Calu3 (cell line): ENCODE measurements around the gene B4GAT1. TPM values are rescaled to one million over a fixed set of nuclear protein-coding genes. Genes with fewer than 3 reads are reported as not detected.

ENCODE experiments used
- BruUV-seq: library from RNA; stranded (reverse); fragments of 400-500 nt; replicated peaks from 2 replicates; lab custom pipeline; 2021; lab: Mats Ljungman, UMichigan
- CTCF ChIA-PET: fragments of 300-600 bp; sonication (Branson Sonifier 250); formaldehyde crosslinking; loops from one replicate; lab custom pipeline; 2022; ENCODE audit warnings: antibody characterized with exemption; lab: Charles Lee
- DNase-seq: peaks from one replicate; pipeline ENCODE4 v3.0.0; 2022
- H3K27ac Mint-ChIP-seq: one replicate; pipeline ENCODE4 v1.8.0; 2022; ENCODE audit warnings: mixed read lengths; ENCODE audit not compliant: unreplicated experiment
- H3K27me3 Mint-ChIP-seq: one replicate; pipeline ENCODE4 v1.8.0; 2022; ENCODE audit warnings: mixed read lengths; ENCODE audit not compliant: unreplicated experiment
- H3K36me3 Mint-ChIP-seq: one replicate; pipeline ENCODE4 v1.8.0; 2022; ENCODE audit warnings: mild to moderate bottlenecking, moderate library complexity, mixed read lengths; ENCODE audit not compliant: insufficient read depth, unreplicated experiment
- H3K4me1 Mint-ChIP-seq: one replicate; pipeline ENCODE4 v1.8.0; 2022; ENCODE audit warnings: mild to moderate bottlenecking, low read depth, mixed read lengths; ENCODE audit not compliant: unreplicated experiment
- H3K4me3 Mint-ChIP-seq: one replicate; pipeline ENCODE4 v1.8.0; 2022; ENCODE audit warnings: mild to moderate bottlenecking, low read depth, moderate library complexity, mixed read lengths; ENCODE audit not compliant: unreplicated experiment
- H3K9me3 Mint-ChIP-seq: one replicate; pipeline ENCODE4 v1.8.0; 2022; ENCODE audit warnings: low read depth, mixed read lengths; ENCODE audit not compliant: unreplicated experiment
- CTCF ChIP-seq: fragments of 200-600 bp; IDR thresholded peaks from one replicate; pipeline ENCODE4 v1.8.0; 2022; ENCODE audit warnings: antibody characterized with exemption; ENCODE audit not compliant: unreplicated experiment
- intact Hi-C: fragments of 100-400 bp; cut with micrococcal nuclease; formaldehyde crosslinking; loops from one replicate; pipeline ENCODE4 v1.10.0; 2022; ENCODE audit not compliant: unreplicated experiment
- total RNA-seq: library from RNA; stranded (reverse); gene quantifications from 2 replicates; pipeline ENCODE4 v1.2.3, GENCODE V29; 2022

The B4GAT1 gene
- total RNA-seq, 1 experiment from 2014 or later, result 11.8 TPM

GRCh38 chr11:66363187-66363601 lies 15.8 kb upstream of the B4GAT1 start:
- no peak overlapping the region for H3K27ac Mint-ChIP-seq
- H3K9me3 Mint-ChIP-seq, result no peaks in the 10 kb centered on the region
- peaks cover 75% of the 10 kb centered on the region for H3K36me3 Mint-ChIP-seq
- no peak overlapping the region for H3K4me3 Mint-ChIP-seq
- H3K27me3 Mint-ChIP-seq, result no peaks in the 10 kb centered on the region
- BruUV-seq, result no TSS peak
- CTCF ChIA-PET, result interaction anchor here (1.3 kb wide), 1 partner anchor 18 kb away, joined by 3 read pairs; the partner anchor contains the start of gene BRMS1
- intact Hi-C loops, result no loop called here
- no peak for TF ChIP-seq CTCF
- no peaks in the 10 kb centered on the region for H3K4me1 Mint-ChIP-seq
- DNase-seq, result no peak

- no peaks in the 10 kb centered on the region for H3K9me3 Mint-ChIP-seq
- H3K36me3 Mint-ChIP-seq, result peaks cover 75% of the 10 kb centered on the region
- no peak for TF ChIP-seq CTCF
- CTCF ChIA-PET, result interaction anchor here (1.3 kb wide), 2 partner anchors 18 to 23 kb away, joined by 3 read pairs; partner anchors contain the start of gene BRMS1
- no peak overlapping the region for H3K4me3 Mint-ChIP-seq
- H3K4me1 Mint-ChIP-seq, result no peaks in the 10 kb centered on the region
- H3K27me3 Mint-ChIP-seq, result no peaks in the 10 kb centered on the region
- BruUV-seq, result no TSS peak
- intact Hi-C loops, result no loop called here
- no peak for DNase-seq
- H3K27ac Mint-ChIP-seq, result peak overlapping the region; percentile 60
These were observed 15.2 kb upstream of the B4GAT1 start for GRCh38 chr11:66362481-66363147.

- CTCF ChIA-PET, result interaction anchor here (1.3 kb wide), 1 partner anchor 24 kb away, joined by 3 read pairs; no protein-coding TSS in a partner anchor
- H3K27ac Mint-ChIP-seq, result peak overlapping the region; percentile 60
These were observed 14.1 kb upstream of the B4GAT1 start for GRCh38 chr11:66361502-66361941.

GRCh38 chr11:66360406-66361073 lies 13.1 kb upstream of the B4GAT1 start:
- intact Hi-C loops, result no loop called here
- BruUV-seq, result no TSS peak
- no peaks in the 10 kb centered on the region for H3K27me3 Mint-ChIP-seq
- no peak for TF ChIP-seq CTCF
- H3K4me1 Mint-ChIP-seq, result no peaks in the 10 kb centered on the region
- H3K27ac Mint-ChIP-seq, result peak overlapping the region; percentile 42
- H3K36me3 Mint-ChIP-seq, result peaks cover 75% of the 10 kb centered on the region
- CTCF ChIA-PET, result no interaction called here
- H3K4me3 Mint-ChIP-seq, result no peak overlapping the region
- no peak for DNase-seq
- no peaks in the 10 kb centered on the region for H3K9me3 Mint-ChIP-seq

More at GRCh38 chr11:66361502-66361941, 14.1 kb upstream of the B4GAT1 start:
- peaks cover 72% of the 10 kb centered on the region for H3K36me3 Mint-ChIP-seq
- no peak for TF ChIP-seq CTCF
- no peak for DNase-seq
- no peak overlapping the region for H3K4me3 Mint-ChIP-seq
- no TSS peak for BruUV-seq
- no peaks in the 10 kb centered on the region for H3K9me3 Mint-ChIP-seq
- no peaks in the 10 kb centered on the region for H3K4me1 Mint-ChIP-seq
- no peaks in the 10 kb centered on the region for H3K27me3 Mint-ChIP-seq
- intact Hi-C loops, result no loop called here
